Smooth muscle cell (in vitro differentiated cells): ENCODE results near the gene MYO18A. TPM values are rescaled to one million over a fixed set of nuclear protein-coding genes. Genes with fewer than 3 reads are reported as not detected.

ENCODE experiments used
- DNase-seq: peaks from one replicate; lab custom pipeline; 2025; ENCODE audit not compliant: unreplicated experiment; lab: John Stamatoyannopoulos, UW
- H2AFZ ChIP-seq: fragments of 200-600 bp; sonication (generic); 2 replicates; pipeline ENCODE4 v1.6.0; 2016; ENCODE audit warnings: antibody characterized with exemption, low read depth, mild to moderate bottlenecking
- H3F3A ChIP-seq: fragments of 200-600 bp; sonication (generic); 2 replicates; pipeline ENCODE4 v1.6.0; 2017; ENCODE audit warnings: antibody characterized with exemption, low read depth
- H3K27ac ChIP-seq: fragments of 200-600 bp; sonication (generic); 2 replicates; pipeline ENCODE4 v1.5.1; 2016; ENCODE audit warnings: low read depth, mild to moderate bottlenecking
- H3K27me3 ChIP-seq: fragments of 200-600 bp; sonication (generic); 2 replicates; pipeline ENCODE4 v1.6.1; 2016; ENCODE audit warnings: low read depth, mild to moderate bottlenecking
- H3K36me3 ChIP-seq: fragments of 200-600 bp; sonication (generic); 2 replicates; pipeline ENCODE4 v1.5.1; 2016; ENCODE audit warnings: low read depth
- H3K4me1 ChIP-seq: fragments of 200-600 bp; sonication (generic); 2 replicates; pipeline ENCODE4 v1.5.1; 2016; ENCODE audit warnings: low read depth
- H3K4me2 ChIP-seq: fragments of 200-600 bp; sonication (generic); 2 replicates; pipeline ENCODE4 v1.6.0; 2016; ENCODE audit warnings: mild to moderate bottlenecking
- H3K4me3 ChIP-seq: fragments of 200-600 bp; sonication (generic); 2 replicates; pipeline ENCODE4 v1.5.1; 2016; ENCODE audit warnings: mild to moderate bottlenecking
- H3K79me2 ChIP-seq: fragments of 200-600 bp; sonication (generic); 2 replicates; pipeline ENCODE4 v1.6.0; 2016; ENCODE audit warnings: low read depth, mild to moderate bottlenecking
- H3K9ac ChIP-seq: fragments of 200-600 bp; sonication (generic); 2 replicates; pipeline ENCODE4 v1.6.0; 2016; ENCODE audit warnings: low read depth
- H3K9me3 ChIP-seq: fragments of 200-600 bp; sonication (generic); replicated peaks from 2 replicates; pipeline ENCODE4 v1.5.1; 2016; ENCODE audit warnings: low read depth
- H4K20me1 ChIP-seq: fragments of 200-600 bp; sonication (generic); 2 replicates; pipeline ENCODE4 v1.6.0; 2016; ENCODE audit warnings: low read depth
- CTCF ChIP-seq: fragments of 200-600 bp; sonication (generic); IDR thresholded peaks from 2 replicates; pipeline ENCODE4 v1.5.1; 2017; ENCODE audit warnings: borderline replicate concordance, mild to moderate bottlenecking, antibody characterized with exemption; ENCODE audit not compliant: insufficient read depth, poor library complexity, severe bottlenecking
- WGBS: methylation state at CpG from one replicate; pipeline ENCODE4 v1.1.7; 2016; ENCODE audit warnings: low lambda C conversion rate; 5-methylcytosine and 5-hydroxymethylcytosine counted together
- polyA plus RNA-seq: library from polyadenylated mRNA; unstranded; fragments of >200 nt; fragmentation: Nextera tagmentation; extraction: Ambion mirVana; gene quantifications from 2 replicates; pipeline ENCODE4 v1.2.1, GENCODE V29; 2016
- total RNA-seq: library from RNA; depleted of rRNA; stranded (reverse); fragments of >200 nt; gene quantifications from 2 replicates; pipeline ENCODE4 v1.2.3, GENCODE V29; 2014

The MYO18A gene
- total and polyA plus RNA-seq, 2 experiments from 2014 or later, result 18.0 to 22.1 TPM

GRCh38 chr17:29103341-29103740 lies 76.9 kb downstream of the MYO18A start:
- DNase-seq, result no peak
- Histone ChIP-seq H3K4me3 (no peak overlapping the region), H3K27ac (no peak overlapping the region), H3K4me2 (no peak overlapping the region), H3K36me3 (no peaks in the 10 kb centered on the region), H3K9me3 (no peaks in the 10 kb centered on the region), H4K20me1 (no peaks in the 10 kb centered on the region), H3K79me2 (no peaks in the 10 kb centered on the region), H2AFZ (no peak overlapping the region), H3K9ac (no peak overlapping the region), H3K27me3 (no peaks in the 10 kb centered on the region), H3F3A (no peaks in the 10 kb centered on the region), H3K4me1 (no peaks in the 10 kb centered on the region)
- WGBS, result 98% methylated on average over 4 of the region's 4 CpGs
- TF ChIP-seq CTCF, result no peak

- no peak for DNase-seq
- TF ChIP-seq CTCF, result no peak
- 80% methylated on average over 11 of the region's 11 CpGs for WGBS
- Histone ChIP-seq H3K4me3 (no peak overlapping the region), H3K27ac (no peak overlapping the region), H3K36me3 (no peaks in the 10 kb centered on the region), H2AFZ (no peak overlapping the region), H3K9ac (no peak overlapping the region), H3K9me3 (no peaks in the 10 kb centered on the region), H4K20me1 (no peaks in the 10 kb centered on the region), H3K4me1 (no peaks in the 10 kb centered on the region), H3F3A (no peaks in the 10 kb centered on the region), H3K27me3 (no peaks in the 10 kb centered on the region), H3K79me2 (no peaks in the 10 kb centered on the region), H3K4me2 (no peak overlapping the region)
Observed at GRCh38 chr17:29102741-29103181, 77.4 kb downstream of the MYO18A start.

DNA sequence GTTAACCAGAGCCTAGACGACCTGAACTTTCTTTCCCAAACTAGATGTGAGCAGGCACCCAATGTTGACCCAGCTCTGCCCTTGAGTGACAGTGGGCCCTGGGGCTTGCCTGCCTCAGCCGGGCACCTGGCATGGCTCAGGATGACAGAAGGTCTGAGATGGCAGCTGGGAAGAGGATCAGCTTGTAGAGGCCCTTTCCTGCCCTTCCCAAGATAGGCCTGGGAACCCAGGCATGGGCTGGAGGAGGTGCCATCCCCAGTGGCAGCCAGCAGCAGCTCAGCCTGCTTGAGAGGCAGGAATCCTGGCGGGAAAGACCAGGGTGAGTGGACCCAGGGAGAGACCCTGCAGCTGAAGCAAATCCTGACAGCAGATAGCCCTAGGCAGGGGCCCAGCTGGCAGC lies 78.2 kb downstream of the MYO18A start:
- no peaks in the 10 kb centered on the region for H3K79me2 ChIP-seq
- no peaks in the 10 kb centered on the region for H3K36me3 ChIP-seq
- H4K20me1 ChIP-seq, result no peaks in the 10 kb centered on the region
- no peaks in the 10 kb centered on the region for H3K9me3 ChIP-seq
- WGBS, result 80% methylated on average over 3 of the region's 3 CpGs
- TF ChIP-seq CTCF, result no peak
- H3K4me1 ChIP-seq, result no peaks in the 10 kb centered on the region
- no peaks in the 10 kb centered on the region for H3K27me3 ChIP-seq
- no peaks in the 10 kb centered on the region for H3F3A ChIP-seq
- no peak overlapping the region for H3K4me3 ChIP-seq
- no peak overlapping the region for H2AFZ ChIP-seq
- H3K9ac ChIP-seq, result no peak overlapping the region
- no peak overlapping the region for H3K27ac ChIP-seq
- no peak overlapping the region for H3K4me2 ChIP-seq
- no peak for DNase-seq

- no peaks in the 10 kb centered on the region for H4K20me1 ChIP-seq
- H3K4me1 ChIP-seq, result no peaks in the 10 kb centered on the region
- H3K4me3 ChIP-seq, result no peak overlapping the region
- H3F3A ChIP-seq, result no peaks in the 10 kb centered on the region
- TF ChIP-seq CTCF, result no peak
- H3K79me2 ChIP-seq, result no peaks in the 10 kb centered on the region
- H2AFZ ChIP-seq, result no peak overlapping the region
- no peak overlapping the region for H3K27ac ChIP-seq
- H3K36me3 ChIP-seq, result no peaks in the 10 kb centered on the region
- H3K4me2 ChIP-seq, result no peak overlapping the region
- no peak overlapping the region for H3K9ac ChIP-seq
- H3K9me3 ChIP-seq, result no peaks in the 10 kb centered on the region
- 92% methylated on average over 8 of the region's 8 CpGs for WGBS
- H3K27me3 ChIP-seq, result no peaks in the 10 kb centered on the region
- DNase-seq, result no peak
Observed at GRCh38 chr17:29100296-29100695, 79.9 kb downstream of the MYO18A start.
